Measurements from ENCODE around the gene AP1B1. TPM values are rescaled to one million over a fixed set of nuclear protein-coding genes. Genes with fewer than 3 reads are reported as not detected.

Gene AP1B1
- total RNA-seq, 4 donors from 2014 or later, result 50.9 to 74.1 (median 55.8) TPM

DNA sequence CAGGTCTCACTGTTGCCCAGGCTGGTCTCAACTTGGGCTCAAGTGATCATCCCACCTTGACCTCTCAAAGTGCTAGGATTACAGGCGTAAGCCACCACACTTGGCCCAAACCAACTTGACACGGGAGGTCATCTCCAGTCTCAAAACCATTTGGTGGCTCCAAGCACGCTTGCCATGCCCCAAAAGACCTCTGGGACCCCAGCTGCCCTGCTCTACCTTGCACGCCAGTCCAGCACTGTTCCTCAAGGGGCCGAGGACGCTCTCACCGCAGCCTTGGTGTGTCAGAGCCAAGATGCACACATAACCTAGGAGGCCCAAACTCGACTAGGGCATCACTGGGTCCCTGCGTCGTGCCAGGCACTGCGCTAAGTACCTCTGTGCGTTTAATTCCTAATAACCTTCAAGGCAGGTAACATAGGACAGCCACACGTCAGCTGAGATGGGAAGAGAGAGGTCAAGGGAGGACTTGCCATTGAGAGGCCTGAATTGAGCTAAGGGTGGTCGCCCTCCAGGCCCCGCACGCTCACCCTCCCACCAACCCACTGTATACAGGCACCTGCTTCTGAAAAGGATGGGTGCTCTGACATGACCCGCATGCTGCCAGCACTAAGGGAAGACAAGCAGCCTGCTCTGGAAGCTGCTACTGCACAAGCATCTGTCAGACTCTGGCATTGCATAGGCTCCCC is 86.5 kb downstream of the AP1B1 start:
- peak overlapping the region in 2 of 4 donors; percentile 42 to 49 for H3K27ac ChIP-seq

GRCh38 chr22:29300807-29301601 is 87.4 kb downstream of the AP1B1 start:
- H3K4me3 ChIP-seq, result no peak overlapping the region
- H3K27ac ChIP-seq, result peak overlapping the region in 1 of 4 donors; percentile 24
- H3K4me1 ChIP-seq, result peaks cover 0 to 29% (median 10%) of the 10 kb centered on the region in 3 donors
- H3K9me3 ChIP-seq, result no peaks in the 10 kb centered on the region
- peak; percentile 5 for TF ChIP-seq POLR2AphosphoS5 (IDR thresholded peaks at IDR 0.05)
- TF ChIP-seq, protein P1, sequence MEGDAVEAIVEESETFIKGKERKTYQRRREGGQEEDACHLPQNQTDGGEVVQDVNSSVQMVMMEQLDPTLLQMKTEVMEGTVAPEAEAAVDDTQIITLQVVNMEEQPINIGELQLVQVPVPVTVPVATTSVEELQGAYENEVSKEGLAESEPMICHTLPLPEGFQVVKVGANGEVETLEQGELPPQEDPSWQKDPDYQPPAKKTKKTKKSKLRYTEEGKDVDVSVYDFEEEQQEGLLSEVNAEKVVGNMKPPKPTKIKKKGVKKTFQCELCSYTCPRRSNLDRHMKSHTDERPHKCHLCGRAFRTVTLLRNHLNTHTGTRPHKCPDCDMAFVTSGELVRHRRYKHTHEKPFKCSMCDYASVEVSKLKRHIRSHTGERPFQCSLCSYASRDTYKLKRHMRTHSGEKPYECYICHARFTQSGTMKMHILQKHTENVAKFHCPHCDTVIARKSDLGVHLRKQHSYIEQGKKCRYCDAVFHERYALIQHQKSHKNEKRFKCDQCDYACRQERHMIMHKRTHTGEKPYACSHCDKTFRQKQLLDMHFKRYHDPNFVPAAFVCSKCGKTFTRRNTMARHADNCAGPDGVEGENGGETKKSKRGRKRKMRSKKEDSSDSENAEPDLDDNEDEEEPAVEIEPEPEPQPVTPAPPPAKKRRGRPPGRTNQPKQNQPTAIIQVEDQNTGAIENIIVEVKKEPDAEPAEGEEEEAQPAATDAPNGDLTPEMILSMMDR (IDR thresholded peaks at IDR 0.05), result no peak
- 61 to 70% methylated on average over 6 to 9 of the region's 10 CpGs for WGBS, 2 donors (ENCODE audit: low coverage in 1 of 2)
- H3K27me3 ChIP-seq, result no peaks in the 10 kb centered on the region
- H3K36me3 ChIP-seq, result peaks cover 4 to 59% of the 10 kb centered on the region in 2 donors
- ATAC-seq, result no peak

More for the DNA sequence above, 86.5 kb downstream of the AP1B1 start:
- Histone ChIP-seq H3K27me3 (no peaks in the 10 kb centered on the region), H3K36me3 (peaks cover 0 to 50% of the 10 kb centered on the region in 2 donors), H3K4me3 (no peak overlapping the region), H3K4me1 (peaks cover 0 to 35% (median 10%) of the 10 kb centered on the region in 3 donors), H3K9me3 (no peaks in the 10 kb centered on the region)
- no peak for ATAC-seq
- WGBS, 2 donors (ENCODE audit: low coverage in 1 of 2), result 79 to 91% methylated on average over 7 to 12 of the region's 17 CpGs
- no peak for TF ChIP-seq POLR2AphosphoS5 (IDR thresholded peaks at IDR 0.05)
- TF ChIP-seq EP300 (IDR thresholded peaks at IDR 0.05), result no peak
- TF ChIP-seq POLR2A (IDR thresholded peaks at IDR 0.05), result no peak
- TF ChIP-seq, protein P1 (IDR thresholded peaks at IDR 0.05), result no peak

- Histone ChIP-seq H3K9me3 (no peaks in the 10 kb centered on the region), H3K27me3 (no peaks in the 10 kb centered on the region), H3K4me1 (peaks cover 0 to 23% (median 10%) of the 10 kb centered on the region in 3 donors), H3K27ac (no peak overlapping the region), H3K36me3 (peaks cover 4 to 65% of the 10 kb centered on the region in 2 donors), H3K4me3 (no peak overlapping the region)
- TF ChIP-seq EP300 (IDR thresholded peaks at IDR 0.05), result no peak
- no peak for TF ChIP-seq POLR2AphosphoS5 (IDR thresholded peaks at IDR 0.05)
- no peak for TF ChIP-seq POLR2A (IDR thresholded peaks at IDR 0.05)
- TF ChIP-seq, protein P1 (IDR thresholded peaks at IDR 0.05), result no peak
- WGBS, 2 donors (ENCODE audit: low coverage in 1 of 2), result 52 to 54% methylated on average over 2 to 4 of the region's 4 CpGs
- no peak for ATAC-seq
Observed at GRCh38 chr22:29300467-29300806, 87.9 kb downstream of the AP1B1 start.

GRCh38 chr22:29299136-29299900 is 89.1 kb downstream of the AP1B1 start:
- WGBS, 2 donors (ENCODE audit: low coverage in 1 of 2), result 79 to 95% methylated on average over 3 to 5 of the region's 19 CpGs
- H3K27me3 ChIP-seq, result no peaks in the 10 kb centered on the region
- ATAC-seq, result no peak
- H3K27ac ChIP-seq, result no peak overlapping the region
- H3K4me3 ChIP-seq, result no peak overlapping the region
- peaks cover 0 to 19% (median 10%) of the 10 kb centered on the region in 3 donors for H3K4me1 ChIP-seq
- TF ChIP-seq POLR2AphosphoS5 (IDR thresholded peaks at IDR 0.05), result no peak
- TF ChIP-seq, protein P1 (IDR thresholded peaks at IDR 0.05), result no peak
- no peak for TF ChIP-seq EP300 (IDR thresholded peaks at IDR 0.05)
- no peak for TF ChIP-seq POLR2A (IDR thresholded peaks at IDR 0.05)
- peaks cover 4 to 76% of the 10 kb centered on the region in 2 donors for H3K36me3 ChIP-seq
- no peaks in the 10 kb centered on the region for H3K9me3 ChIP-seq
